HL-60 (cell line): Measurements from ENCODE around the gene KANTR.

Experiments
- DNase-seq, 2 experiments: peaks; one replicate each; pipeline ENCODE4 v3.0.0-alpha.2; 2010 to 2020; ENCODE audit warnings: low read depth in 1 of 2, low spot score in 1 of 2
- H3K27ac ChIP-seq: fragments of 250-450 bp; sonication (Bioruptor Pico); replicated peaks from 2 replicates; pipeline ENCODE4 v1.5.1; 2020; ENCODE audit warnings: mild to moderate bottlenecking, moderate library complexity
- H3K27me3 ChIP-seq: fragments of 250-450 bp; sonication (Bioruptor Pico); 2 replicates; pipeline ENCODE4 v1.5.1; 2021; ENCODE audit warnings: mild to moderate bottlenecking, moderate library complexity; ENCODE audit not compliant: insufficient read depth, poor library complexity, severe bottlenecking
- H3K4me3 ChIP-seq: replicated peaks from 2 replicates; pipeline ENCODE4 v1.5.1; 2011; ENCODE audit warnings: mild to moderate bottlenecking, control low read depth, low read length; ENCODE audit not compliant: insufficient read depth
- CTCF ChIP-seq: IDR thresholded peaks from one replicate; pipeline ENCODE4 v1.5.1; 2011; ENCODE audit warnings: low read length, control low read depth, inconsistent platforms; ENCODE audit not compliant: insufficient read depth
- GABPA ChIP-seq: IDR thresholded peaks from 2 replicates; pipeline ENCODE4 v1.6.1; 2012; ENCODE audit warnings: low read depth
- POLR2AphosphoS5 ChIP-seq: IDR thresholded peaks from 2 replicates; pipeline ENCODE4 v1.6.1; 2012; ENCODE audit warnings: low read depth
- REST ChIP-seq: IDR thresholded peaks from 2 replicates; pipeline ENCODE4 v1.6.1; 2012; ENCODE audit warnings: low read depth; ENCODE audit not compliant: insufficient replicate concordance
- SPI1 ChIP-seq: IDR thresholded peaks from 2 replicates; pipeline ENCODE4 v1.6.1; 2012; ENCODE audit warnings: low read depth, mild to moderate bottlenecking, borderline replicate concordance

The KANTR gene

GRCh38 chrX:53055244-53055849, 38.6 kb upstream of the KANTR start:
- no peak for DNase-seq
- Histone ChIP-seq H3K27ac (no peak overlapping the region), H3K4me3 (no peak overlapping the region), H3K27me3 (no peaks in the 10 kb centered on the region)
- TF ChIP-seq SPI1 (no peak), POLR2AphosphoS5 (no peak), CTCF (no peak), REST (no peak), GABPA (no peak)

- DNase-seq = no peak
- Histone ChIP-seq H3K27ac (no peak overlapping the region), H3K4me3 (no peak overlapping the region), H3K27me3 (no peaks in the 10 kb centered on the region)
- TF ChIP-seq SPI1 (no peak), CTCF (no peak), POLR2AphosphoS5 (no peak), GABPA (no peak), REST (no peak)
These were observed 37.6 kb upstream of the KANTR start for GRCh38 chrX:53056292-53056691.

- DNase-seq = no peak
- Histone ChIP-seq H3K27ac (no peak overlapping the region), H3K27me3 (no peaks in the 10 kb centered on the region), H3K4me3 (no peak overlapping the region)
- no peak for TF ChIP-seq POLR2AphosphoS5
- no peak for TF ChIP-seq GABPA
- TF ChIP-seq CTCF = no peak
- no peak for TF ChIP-seq REST
- no peak for TF ChIP-seq SPI1
These were observed 28.8 kb upstream of the KANTR start for GRCh38 chrX:53065104-53065503.
